ENCODE data around the gene ARHGAP6. TPM values are rescaled to one million over a fixed set of nuclear protein-coding genes. Genes with fewer than 3 reads are reported as not detected.

Gene ARHGAP6
- total and polyA plus RNA-seq, 4 donors, result 5.1 to 19.5 (median 12.9) TPM

- Histone ChIP-seq H3K9me3 (ENCODE audit: control insufficient read depth, low read length) (no peaks in the 10 kb centered on the region), H3K36me3 (ENCODE audit: control insufficient read depth in 1 of 2, insufficient read depth in 2 of 2, low read length in 1 of 2) (no peaks in the 10 kb centered on the region), H3K4me1 (ENCODE audit: control insufficient read depth in 1 of 2, insufficient read depth in 2 of 2, low read length in 2 of 2) (peaks cover 0 to 6% of the 10 kb centered on the region in 2 donors), H3K27ac (ENCODE audit: low read depth in 1 of 2, low read length in 2 of 2) (no peak overlapping the region), H3K4me3 (ENCODE audit: low read length in 2 of 2) (no peak overlapping the region), H3K27me3 (ENCODE audit: control insufficient read depth in 1 of 2, insufficient read depth in 2 of 2, low read length in 1 of 2) (no peaks in the 10 kb centered on the region)
- DNase-seq, result no peak
- ATAC-seq (ENCODE audit: low FRiP score), result no peak
- intact Hi-C loops (cut with DNase I), result no loop called here
- WGBS, 2 donors, result 87 to 97% methylated on average over 3 of the region's 3 CpGs
Observed at GRCh38 chrX:11269006-11269405, 396.7 kb downstream of the ARHGAP6 start.

GRCh38 chrX:11267425-11267824 is 398.3 kb downstream of the ARHGAP6 start:
- Histone ChIP-seq H3K36me3 (ENCODE audit: control insufficient read depth in 1 of 2, insufficient read depth in 2 of 2, low read length in 1 of 2) (no peaks in the 10 kb centered on the region), H3K4me3 (ENCODE audit: low read length in 2 of 2) (no peak overlapping the region), H3K27ac (ENCODE audit: low read depth in 1 of 2, low read length in 2 of 2) (no peak overlapping the region), H3K27me3 (ENCODE audit: control insufficient read depth in 1 of 2, insufficient read depth in 2 of 2, low read length in 1 of 2) (no peaks in the 10 kb centered on the region), H3K9me3 (ENCODE audit: control insufficient read depth, low read length) (no peaks in the 10 kb centered on the region), H3K4me1 (ENCODE audit: control insufficient read depth in 1 of 2, insufficient read depth in 2 of 2, low read length in 2 of 2) (peaks cover 0 to 6% of the 10 kb centered on the region in 2 donors)
- no peak for DNase-seq
- 81 to 92% methylated on average over 3 of the region's 3 CpGs for WGBS, 2 donors
- ATAC-seq (ENCODE audit: low FRiP score), result no peak
- intact Hi-C loops (cut with DNase I), result no loop called here

- ATAC-seq (ENCODE audit: low FRiP score), result no peak
- no peaks in the 10 kb centered on the region for H3K36me3 ChIP-seq (ENCODE audit: control insufficient read depth in 1 of 2, insufficient read depth in 2 of 2, low read length in 1 of 2)
- H3K27ac ChIP-seq (ENCODE audit: low read depth in 1 of 2, low read length in 2 of 2), result no peak overlapping the region
- intact Hi-C loops (cut with DNase I), result no loop called here
- H3K9me3 ChIP-seq (ENCODE audit: control insufficient read depth, low read length), result no peaks in the 10 kb centered on the region
- H3K4me3 ChIP-seq (ENCODE audit: low read length in 2 of 2), result no peak overlapping the region
- peaks cover 0 to 6% of the 10 kb centered on the region in 2 donors for H3K4me1 ChIP-seq (ENCODE audit: control insufficient read depth in 1 of 2, insufficient read depth in 2 of 2, low read length in 2 of 2)
- 60 to 62% methylated on average over 5 of the region's 5 CpGs for WGBS, 2 donors
- no peaks in the 10 kb centered on the region for H3K27me3 ChIP-seq (ENCODE audit: control insufficient read depth in 1 of 2, insufficient read depth in 2 of 2, low read length in 1 of 2)
- DNase-seq, result no peak
Observed at GRCh38 chrX:11266573-11267003, 399.1 kb downstream of the ARHGAP6 start.

GRCh38 chrX:11265352-11265751 is 400.4 kb downstream of the ARHGAP6 start:
- no peak for DNase-seq

GRCh38 chrX:11264925-11265324 is 400.8 kb downstream of the ARHGAP6 start:
- Histone ChIP-seq H3K4me1 (ENCODE audit: control insufficient read depth in 1 of 2, insufficient read depth in 2 of 2, low read length in 2 of 2) (peaks cover 0 to 3% of the 10 kb centered on the region in 2 donors), H3K27ac (ENCODE audit: low read depth in 1 of 2, low read length in 2 of 2) (no peak overlapping the region), H3K27me3 (ENCODE audit: control insufficient read depth in 1 of 2, insufficient read depth in 2 of 2, low read length in 1 of 2) (no peaks in the 10 kb centered on the region), H3K9me3 (ENCODE audit: control insufficient read depth, low read length) (no peaks in the 10 kb centered on the region), H3K36me3 (ENCODE audit: control insufficient read depth in 1 of 2, insufficient read depth in 2 of 2, low read length in 1 of 2) (no peaks in the 10 kb centered on the region), H3K4me3 (ENCODE audit: low read length in 2 of 2) (no peak overlapping the region)
- ATAC-seq (ENCODE audit: low FRiP score), result no peak
- 50 to 70% methylated on average over 1 of the region's 1 CpG for WGBS, 2 donors
- intact Hi-C loops (cut with DNase I), result no loop called here
- no peak for DNase-seq

More at GRCh38 chrX:11265352-11265751, 400.4 kb downstream of the ARHGAP6 start:
- H3K27me3 ChIP-seq (ENCODE audit: control insufficient read depth in 1 of 2, insufficient read depth in 2 of 2, low read length in 1 of 2), result no peaks in the 10 kb centered on the region
- H3K4me1 ChIP-seq (ENCODE audit: control insufficient read depth in 1 of 2, insufficient read depth in 2 of 2, low read length in 2 of 2), result peaks cover 0 to 6% of the 10 kb centered on the region in 2 donors
- intact Hi-C loops (cut with DNase I), result no loop called here
- no peaks in the 10 kb centered on the region for H3K9me3 ChIP-seq (ENCODE audit: control insufficient read depth, low read length)
- peak overlapping the region in 1 of 2 donors; percentile 26 for H3K4me3 ChIP-seq (ENCODE audit: low read length in 2 of 2)
- H3K27ac ChIP-seq (ENCODE audit: low read depth in 1 of 2, low read length in 2 of 2), result no peak overlapping the region
- WGBS, 2 donors, result 6 to 20% methylated on average over 3 of the region's 3 CpGs
- H3K36me3 ChIP-seq (ENCODE audit: control insufficient read depth in 1 of 2, insufficient read depth in 2 of 2, low read length in 1 of 2), result no peaks in the 10 kb centered on the region
- no peak for ATAC-seq (ENCODE audit: low FRiP score)

- H3K27ac ChIP-seq (ENCODE audit: low read depth in 1 of 2, low read length in 2 of 2), result no peak overlapping the region
- no peak for DNase-seq
- no peaks in the 10 kb centered on the region for H3K36me3 ChIP-seq (ENCODE audit: control insufficient read depth in 1 of 2, insufficient read depth in 2 of 2, low read length in 1 of 2)
- WGBS, 2 donors, result 82 to 100% methylated on average over 1 of the region's 1 CpG
- no peak for ATAC-seq (ENCODE audit: low FRiP score)
- no peak overlapping the region for H3K4me3 ChIP-seq (ENCODE audit: low read length in 2 of 2)
- H3K4me1 ChIP-seq (ENCODE audit: control insufficient read depth in 1 of 2, insufficient read depth in 2 of 2, low read length in 2 of 2), result peaks cover 0 to 2% of the 10 kb centered on the region in 2 donors
- no peaks in the 10 kb centered on the region for H3K9me3 ChIP-seq (ENCODE audit: control insufficient read depth, low read length)
- no peaks in the 10 kb centered on the region for H3K27me3 ChIP-seq (ENCODE audit: control insufficient read depth in 1 of 2, insufficient read depth in 2 of 2, low read length in 1 of 2)
- intact Hi-C loops (cut with DNase I), result no loop called here
Observed at GRCh38 chrX:11261260-11261659, 404.5 kb downstream of the ARHGAP6 start.

- DNase-seq (no peak), ATAC-seq (ENCODE audit: low FRiP score) (no peak)
- Histone ChIP-seq H3K4me3 (ENCODE audit: low read length in 2 of 2) (no peak overlapping the region), H3K9me3 (ENCODE audit: control insufficient read depth, low read length) (no peaks in the 10 kb centered on the region), H3K27me3 (ENCODE audit: control insufficient read depth in 1 of 2, insufficient read depth in 2 of 2, low read length in 1 of 2) (no peaks in the 10 kb centered on the region), H3K36me3 (ENCODE audit: control insufficient read depth in 1 of 2, insufficient read depth in 2 of 2, low read length in 1 of 2) (no peaks in the 10 kb centered on the region), H3K27ac (ENCODE audit: low read depth in 1 of 2, low read length in 2 of 2) (no peak overlapping the region), H3K4me1 (ENCODE audit: control insufficient read depth in 1 of 2, insufficient read depth in 2 of 2, low read length in 2 of 2) (peaks cover 0 to 2% of the 10 kb centered on the region in 2 donors)
- intact Hi-C loops (cut with DNase I), result no loop called here
- 17 to 46% methylated on average over 1 of the region's 1 CpG for WGBS, 2 donors
Observed at GRCh38 chrX:11259437-11259836, 406.3 kb downstream of the ARHGAP6 start.

GRCh38 chrX:11257711-11258110 is 408.0 kb downstream of the ARHGAP6 start:
- Histone ChIP-seq H3K36me3 (ENCODE audit: control insufficient read depth in 1 of 2, insufficient read depth in 2 of 2, low read length in 1 of 2) (no peaks in the 10 kb centered on the region), H3K27me3 (ENCODE audit: control insufficient read depth in 1 of 2, insufficient read depth in 2 of 2, low read length in 1 of 2) (no peaks in the 10 kb centered on the region), H3K9me3 (ENCODE audit: control insufficient read depth, low read length) (no peaks in the 10 kb centered on the region), H3K27ac (ENCODE audit: low read depth in 1 of 2, low read length in 2 of 2) (no peak overlapping the region), H3K4me1 (ENCODE audit: control insufficient read depth in 1 of 2, insufficient read depth in 2 of 2, low read length in 2 of 2) (peaks cover 0 to 2% of the 10 kb centered on the region in 2 donors), H3K4me3 (ENCODE audit: low read length in 2 of 2) (no peak overlapping the region)
- 59 to 68% methylated on average over 2 of the region's 2 CpGs for WGBS, 2 donors
- intact Hi-C loops (cut with DNase I), result no loop called here
- no peak for DNase-seq
- no peak for ATAC-seq (ENCODE audit: low FRiP score)

GRCh38 chrX:11257290-11257689 is 408.4 kb downstream of the ARHGAP6 start:
- Histone ChIP-seq H3K27ac (ENCODE audit: low read depth in 1 of 2, low read length in 2 of 2) (no peak overlapping the region), H3K4me1 (ENCODE audit: control insufficient read depth in 1 of 2, insufficient read depth in 2 of 2, low read length in 2 of 2) (peaks cover 0 to 2% of the 10 kb centered on the region in 2 donors), H3K4me3 (ENCODE audit: low read length in 2 of 2) (no peak overlapping the region), H3K9me3 (ENCODE audit: control insufficient read depth, low read length) (no peaks in the 10 kb centered on the region), H3K36me3 (ENCODE audit: control insufficient read depth in 1 of 2, insufficient read depth in 2 of 2, low read length in 1 of 2) (no peaks in the 10 kb centered on the region), H3K27me3 (ENCODE audit: control insufficient read depth in 1 of 2, insufficient read depth in 2 of 2, low read length in 1 of 2) (no peaks in the 10 kb centered on the region)
- intact Hi-C loops (cut with DNase I), result no loop called here
- no peak for DNase-seq
- WGBS, 2 donors, result 65 to 94% methylated on average over 2 of the region's 2 CpGs
- ATAC-seq (ENCODE audit: low FRiP score), result no peak
